GM18507 (cell line): ENCODE measurements around the gene EIF2D.

Source experiments
- DNase-seq: peaks from one replicate; pipeline ENCODE4 v3.0.0; 2011; ENCODE audit warnings: low read depth; ENCODE audit not compliant: insufficient read length; ENCODE audit errors: extremely low spot score
- FAIRE-seq: peaks from 2 replicates; lab custom pipeline; 2011; peaks lifted over from hg19 to GRCh38; lab: Jason Lieb, UNC

The EIF2D gene

DNA sequence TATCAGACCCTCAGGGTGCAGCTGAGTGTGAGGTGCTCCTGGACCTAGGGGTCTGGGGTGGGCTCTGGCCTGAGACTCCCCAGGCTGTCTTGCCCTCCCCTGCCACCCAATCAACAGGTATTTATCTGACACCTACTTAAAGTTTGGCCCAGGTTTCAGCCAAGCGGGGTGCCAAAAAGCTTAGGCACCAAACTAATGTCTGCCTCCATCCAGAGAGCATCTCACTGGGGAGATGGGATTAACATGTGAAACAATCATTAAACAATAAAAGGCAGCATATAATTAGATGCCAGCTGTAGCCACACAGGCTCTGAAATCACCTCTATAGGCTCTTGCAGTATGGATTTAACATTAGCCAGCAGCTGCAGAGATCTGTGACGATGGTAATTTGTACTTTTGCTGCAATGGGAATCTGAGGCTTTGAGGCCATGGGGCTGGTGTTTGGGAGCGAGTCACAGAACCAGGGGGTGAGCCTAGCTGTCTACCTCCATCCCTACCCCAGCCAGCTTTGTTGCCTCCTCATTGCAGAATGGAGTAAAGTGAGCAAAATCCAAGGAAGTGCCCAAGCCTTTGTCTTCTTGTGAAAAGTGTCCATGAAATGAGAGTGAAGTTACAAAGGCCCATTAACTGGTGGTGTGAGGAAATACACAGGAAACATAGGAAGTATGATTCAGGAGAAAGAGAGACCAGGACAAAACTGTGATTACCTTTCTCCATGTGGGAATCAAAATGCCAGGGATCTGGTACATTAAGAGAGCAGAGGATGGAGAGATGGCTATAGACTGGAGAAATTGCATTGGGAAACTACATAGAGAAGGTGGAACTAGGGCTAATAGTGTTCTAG lies 36.1 kb downstream of the EIF2D start:
- FAIRE-seq (no peak), DNase-seq (no peak)

DNA sequence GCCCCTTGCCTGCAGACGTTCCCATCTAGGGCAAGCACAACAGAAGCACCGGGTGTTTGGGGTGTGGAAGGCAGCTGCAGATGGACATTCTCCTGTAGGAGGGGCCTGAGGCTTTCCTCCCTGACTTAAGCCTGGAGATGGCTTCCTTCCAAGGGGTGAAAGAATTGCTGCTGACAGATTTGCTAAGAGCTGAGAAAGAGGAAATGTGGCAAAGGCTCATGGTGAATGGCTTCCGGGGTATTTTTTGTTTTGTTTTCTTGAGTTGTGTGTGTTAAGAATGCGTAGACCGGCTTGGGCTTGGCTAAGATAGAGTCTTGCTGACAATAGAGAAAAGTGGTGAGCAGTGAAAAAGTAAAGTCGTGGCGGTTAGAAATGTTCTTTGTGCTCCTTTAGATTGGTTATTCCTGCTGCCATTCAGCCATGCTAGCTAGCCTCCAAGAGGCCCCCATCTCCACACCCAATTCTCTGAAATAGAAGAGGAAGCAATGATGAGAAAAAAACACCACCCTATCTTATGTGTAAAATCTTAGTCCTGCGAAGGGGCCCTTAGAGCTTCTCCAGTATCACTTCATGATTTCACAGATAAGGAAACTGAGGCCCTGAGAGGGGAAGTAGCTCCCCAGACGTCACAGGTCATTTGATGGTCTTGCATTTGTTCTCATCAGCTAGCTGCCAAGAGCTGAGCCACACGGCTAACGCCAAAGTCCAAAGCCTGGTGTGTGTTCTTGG lies 36.9 kb downstream of the EIF2D start:
- DNase-seq, result no peak
- peak; percentile 74 for FAIRE-seq

DNA sequence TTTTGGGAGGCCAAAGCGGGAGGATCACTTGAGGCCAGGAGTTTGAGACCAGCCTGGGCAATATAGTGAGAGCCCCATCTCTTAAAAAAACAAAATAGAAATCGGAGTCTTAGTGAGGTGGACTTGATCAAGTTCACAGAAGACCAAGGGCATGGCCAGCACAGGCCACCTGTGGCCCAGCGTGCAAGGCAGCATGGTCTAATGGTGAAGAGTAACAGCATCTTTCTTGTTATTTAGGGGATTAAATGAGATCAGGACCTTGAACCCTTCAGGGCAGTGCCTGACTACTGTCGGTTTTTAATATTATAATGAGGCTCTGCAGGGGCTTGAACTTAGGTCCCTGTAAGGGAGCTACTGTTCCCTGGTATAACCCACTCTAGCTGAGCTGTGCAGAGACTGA lies 38.5 kb downstream of the EIF2D start:
- DNase-seq, result no peak
- FAIRE-seq, result no peak

DNA sequence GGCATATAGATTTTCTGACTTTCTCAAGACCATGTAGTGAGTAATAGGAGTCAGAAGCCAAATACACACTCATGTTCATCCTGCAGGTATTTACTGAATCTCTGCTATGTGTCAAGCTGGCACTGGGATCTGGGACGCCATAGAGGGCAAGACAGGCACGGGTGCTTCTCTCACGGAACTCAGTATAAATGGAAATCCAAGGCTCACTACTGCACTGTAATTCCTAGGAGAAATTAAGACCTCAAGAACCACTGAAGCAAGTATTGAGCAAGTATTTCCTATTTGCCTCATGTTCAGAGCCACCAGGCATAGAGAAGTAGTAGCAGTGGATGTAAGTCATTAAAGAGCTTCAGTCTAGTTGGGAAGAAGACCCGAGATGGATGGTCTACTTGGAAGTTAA lies 38.9 kb downstream of the EIF2D start:
- DNase-seq, result no peak
- FAIRE-seq, result no peak

DNA sequence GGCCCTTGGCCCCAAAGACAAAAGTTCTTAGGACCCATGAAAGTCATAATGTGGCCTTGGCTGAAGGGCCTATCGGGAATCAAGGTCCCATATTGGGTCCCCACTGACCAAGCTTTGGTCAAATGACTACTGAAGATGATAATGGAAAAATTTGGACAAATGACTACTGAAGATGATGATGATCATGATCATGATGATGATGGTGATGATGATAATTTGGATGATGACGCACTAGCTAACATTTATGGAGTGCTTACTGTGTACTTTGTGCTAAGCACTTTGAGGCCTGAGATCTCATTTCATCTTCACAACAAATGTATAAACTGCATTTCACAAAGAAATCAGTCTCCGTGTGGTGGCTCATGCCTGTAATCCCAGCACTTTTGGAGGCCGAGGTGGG lies 39.4 kb downstream of the EIF2D start:
- FAIRE-seq (no peak), DNase-seq (no peak)

DNA sequence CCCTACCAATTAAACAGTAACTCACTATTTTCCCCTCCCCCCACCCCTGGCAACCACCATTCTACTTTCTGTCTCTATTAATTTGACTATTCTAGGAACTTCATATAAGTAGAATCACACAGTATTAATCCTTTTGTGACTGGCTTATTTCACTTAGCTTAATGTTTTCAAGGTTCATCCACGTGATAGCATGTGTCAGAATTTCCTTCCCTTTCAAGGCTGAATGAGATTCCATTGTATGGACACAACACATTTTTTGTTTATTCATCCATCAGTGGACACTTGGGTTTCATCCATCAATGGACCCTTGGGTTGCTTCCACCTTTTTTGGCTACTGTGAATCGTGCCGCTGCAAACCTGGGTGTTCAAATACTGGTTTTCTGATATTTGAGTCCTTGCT lies 41.7 kb downstream of the EIF2D start:
- DNase-seq, result no peak

DNA sequence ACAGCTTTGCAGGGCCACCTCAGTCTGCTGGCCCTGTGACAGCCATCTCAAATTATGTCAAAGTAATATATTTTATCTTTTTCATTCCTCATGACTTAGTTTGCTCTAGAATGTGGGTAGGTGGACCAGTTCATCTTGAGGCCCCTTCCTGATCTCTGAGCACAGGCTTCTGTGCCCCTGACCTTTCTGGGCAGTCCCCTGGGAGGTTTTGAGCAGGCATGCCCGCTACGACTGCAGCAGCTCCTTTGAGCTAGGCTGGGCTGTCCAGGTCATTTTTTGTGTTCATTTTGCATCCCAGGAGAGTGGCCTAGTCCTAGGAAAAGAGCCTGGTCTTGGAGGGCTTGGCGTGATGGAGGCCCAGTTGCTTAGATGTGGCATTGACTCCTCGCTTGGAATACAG lies 42.7 kb downstream of the EIF2D start:
- DNase-seq, result no peak
- FAIRE-seq, result no peak

More for the DNA sequence above, 41.7 kb downstream of the EIF2D start:
- no peak for FAIRE-seq

DNA sequence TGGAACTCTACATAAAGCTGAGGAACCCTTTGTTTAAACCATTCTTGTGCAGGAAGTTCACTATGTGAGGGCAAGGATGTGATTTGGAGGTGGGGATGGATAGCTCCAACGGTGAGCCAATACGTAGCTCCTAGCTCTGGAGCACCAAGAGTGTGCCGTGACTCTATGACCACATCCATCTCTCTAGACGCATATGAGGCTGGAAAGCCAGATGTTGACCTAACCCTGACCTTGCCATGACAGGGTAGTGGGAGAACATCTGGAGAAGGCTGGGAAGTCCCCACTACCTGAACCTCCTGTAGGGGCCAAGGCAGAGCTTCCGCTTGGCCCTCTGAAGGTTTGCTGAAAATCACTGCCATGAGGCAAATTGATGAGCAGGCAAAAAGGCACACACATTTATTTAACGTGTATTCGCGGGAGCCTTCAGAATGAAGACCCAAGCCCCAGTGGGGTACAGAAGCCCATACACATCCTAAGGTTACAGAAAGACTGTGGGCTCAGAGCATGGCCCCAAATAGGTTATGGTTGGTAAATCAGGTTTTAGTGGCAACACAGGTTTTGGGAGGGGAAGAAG lies 43.4 kb downstream of the EIF2D start:
- DNase-seq, result no peak
- FAIRE-seq, result no peak

DNA sequence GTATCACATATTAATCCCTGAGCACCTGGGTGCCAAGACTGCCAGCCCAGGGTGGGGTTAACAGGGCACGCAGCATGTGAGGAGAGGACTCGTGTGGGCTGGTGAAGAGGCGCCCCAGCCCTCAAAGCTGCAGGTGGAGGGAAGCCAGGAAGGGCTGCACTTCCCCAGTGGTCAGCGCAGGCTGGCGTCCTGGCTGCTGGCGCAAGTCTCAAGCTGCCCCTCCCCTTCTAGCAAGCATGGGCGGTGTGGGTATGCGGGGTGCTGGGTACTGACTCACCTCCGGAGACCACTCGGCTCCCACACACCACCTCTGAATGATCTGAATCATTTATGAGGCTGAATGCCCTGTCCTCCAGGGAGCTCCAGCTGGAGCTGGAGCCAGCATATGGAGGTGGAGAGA lies 44.0 kb downstream of the EIF2D start:
- FAIRE-seq (no peak), DNase-seq (no peak)

DNA sequence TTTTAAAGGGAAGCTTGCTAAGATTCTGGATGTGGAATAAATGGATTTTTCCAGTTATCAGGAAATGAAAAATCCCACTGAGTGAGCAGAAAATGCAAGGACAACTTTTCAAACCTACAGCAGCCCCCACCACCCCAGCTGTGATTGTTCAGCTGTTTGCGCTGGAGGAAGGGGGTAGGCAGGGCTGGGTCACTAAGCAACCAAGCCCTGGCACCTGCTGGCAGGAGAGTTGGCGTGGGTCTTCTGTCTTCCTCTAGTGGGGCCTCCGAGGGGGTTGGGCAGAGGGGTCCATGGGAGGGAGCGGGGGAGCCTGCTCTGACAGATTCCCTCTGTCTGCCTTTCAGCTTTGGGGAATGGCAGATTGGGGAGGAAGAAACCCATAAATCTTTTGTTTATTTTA lies 45.3 kb downstream of the EIF2D start:
- FAIRE-seq, result no peak
- no peak for DNase-seq

DNA sequence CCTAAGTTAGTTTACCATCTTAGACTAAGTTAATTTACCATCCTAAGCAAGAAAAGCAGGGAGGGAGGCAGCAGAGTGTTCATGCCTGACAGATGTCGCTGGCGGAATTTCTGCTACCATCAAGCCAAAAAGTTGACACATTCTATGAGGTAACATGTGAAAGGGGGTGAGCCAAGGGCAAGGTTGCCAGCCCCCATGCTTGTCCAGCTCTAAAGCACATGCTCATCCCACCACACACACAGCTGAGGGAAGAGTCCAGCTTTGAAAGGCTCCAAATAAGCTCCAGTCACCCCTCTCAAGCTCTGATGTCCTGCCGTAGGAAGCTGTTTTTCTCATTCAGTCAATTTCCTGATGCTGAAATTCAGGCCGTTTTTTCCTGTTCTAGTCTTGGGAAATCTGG lies 46.3 kb downstream of the EIF2D start:
- FAIRE-seq (no peak), DNase-seq (no peak)

DNA sequence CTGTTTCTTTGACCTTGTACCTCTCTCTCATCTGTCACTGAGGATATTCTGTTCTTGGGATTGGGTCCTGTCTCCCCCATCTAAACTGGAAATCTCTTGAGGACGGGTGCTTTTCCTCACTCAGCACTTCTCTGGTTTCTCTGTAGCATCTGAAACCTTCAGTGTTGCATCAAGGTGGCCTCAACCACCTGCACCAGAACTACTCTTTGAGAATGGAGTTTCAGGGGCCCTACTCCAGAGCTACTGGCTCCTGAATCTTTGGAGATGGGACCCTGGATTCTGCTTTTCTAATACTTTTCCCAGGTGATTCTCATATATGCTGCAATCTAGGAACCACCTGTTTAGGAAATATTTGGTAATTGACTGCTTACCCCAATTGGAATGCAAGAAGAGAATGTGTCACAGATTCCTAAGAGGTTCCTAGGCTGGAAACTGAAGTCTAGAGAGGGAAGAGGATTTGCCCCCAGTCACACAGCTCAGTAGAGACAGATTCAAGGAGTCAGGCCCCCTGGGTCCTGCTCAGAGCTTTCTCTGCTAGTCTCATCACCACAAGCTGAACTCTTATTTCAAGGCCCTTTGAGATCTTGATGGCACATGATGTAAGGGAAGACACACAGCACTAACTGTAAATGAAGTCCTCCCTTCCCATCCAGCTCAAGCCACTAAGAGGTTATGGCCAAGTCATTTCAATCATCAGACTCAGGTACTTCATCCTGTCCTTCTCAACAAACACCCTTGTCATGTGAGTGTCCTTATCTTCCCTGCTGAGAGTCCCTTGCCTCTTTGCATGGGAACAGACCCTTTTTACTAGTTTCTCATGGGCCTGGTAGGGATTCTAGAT lies 48.7 kb downstream of the EIF2D start:
- DNase-seq, result no peak
- FAIRE-seq, result no peak

DNA sequence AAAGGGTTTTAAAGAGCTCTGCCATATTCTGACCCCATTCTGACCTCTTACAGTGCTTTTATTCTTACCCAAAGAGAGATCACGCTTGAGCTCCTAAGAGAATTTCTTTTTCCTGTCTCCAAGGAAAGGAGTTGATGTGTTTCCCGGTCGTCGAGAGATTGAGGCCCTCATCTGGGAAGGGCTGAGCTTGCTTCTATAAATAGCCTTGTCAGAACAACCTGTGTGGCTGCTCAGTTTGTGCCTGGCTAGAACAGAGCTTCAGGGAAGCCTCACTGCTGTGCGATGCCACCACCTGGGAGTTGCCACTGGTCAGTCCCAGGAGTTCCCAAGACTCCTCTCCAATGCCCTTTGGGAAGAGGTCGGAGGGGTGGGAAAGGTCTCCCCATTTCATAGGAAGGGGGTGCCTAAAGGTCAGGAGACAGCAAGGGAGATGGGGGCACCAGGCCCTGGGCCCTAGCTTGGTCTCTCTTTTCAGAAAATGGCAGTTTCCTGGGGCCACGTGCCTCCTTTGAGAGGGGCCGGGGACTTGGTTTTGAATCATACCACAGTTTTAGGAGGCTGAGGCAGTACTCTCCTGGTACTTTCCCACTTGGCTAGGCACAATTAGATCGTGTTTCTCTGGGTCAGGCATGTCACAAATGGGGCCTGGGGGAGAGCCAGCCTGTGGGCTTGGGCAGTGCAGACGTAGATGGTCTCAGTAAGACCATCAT lies 52.1 kb downstream of the EIF2D start:
- DNase-seq (no peak), FAIRE-seq (no peak)

DNA sequence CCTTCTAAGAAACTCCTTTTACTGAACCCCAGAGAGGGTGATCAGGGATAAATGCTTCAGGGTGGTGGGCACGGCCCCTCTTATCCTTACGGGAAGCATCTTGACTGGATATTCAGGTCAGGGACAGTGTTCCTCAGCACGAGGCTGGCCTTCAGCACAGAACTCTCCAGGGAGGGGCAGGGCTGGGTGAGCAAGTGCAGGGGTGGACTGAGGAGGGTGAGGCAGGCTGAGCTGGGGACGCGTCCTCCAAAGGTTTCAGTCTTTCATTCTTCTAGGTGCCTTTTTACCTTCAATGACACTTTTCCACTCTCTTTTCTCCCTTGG lies 52.6 kb downstream of the EIF2D start:
- no peak for FAIRE-seq

DNA sequence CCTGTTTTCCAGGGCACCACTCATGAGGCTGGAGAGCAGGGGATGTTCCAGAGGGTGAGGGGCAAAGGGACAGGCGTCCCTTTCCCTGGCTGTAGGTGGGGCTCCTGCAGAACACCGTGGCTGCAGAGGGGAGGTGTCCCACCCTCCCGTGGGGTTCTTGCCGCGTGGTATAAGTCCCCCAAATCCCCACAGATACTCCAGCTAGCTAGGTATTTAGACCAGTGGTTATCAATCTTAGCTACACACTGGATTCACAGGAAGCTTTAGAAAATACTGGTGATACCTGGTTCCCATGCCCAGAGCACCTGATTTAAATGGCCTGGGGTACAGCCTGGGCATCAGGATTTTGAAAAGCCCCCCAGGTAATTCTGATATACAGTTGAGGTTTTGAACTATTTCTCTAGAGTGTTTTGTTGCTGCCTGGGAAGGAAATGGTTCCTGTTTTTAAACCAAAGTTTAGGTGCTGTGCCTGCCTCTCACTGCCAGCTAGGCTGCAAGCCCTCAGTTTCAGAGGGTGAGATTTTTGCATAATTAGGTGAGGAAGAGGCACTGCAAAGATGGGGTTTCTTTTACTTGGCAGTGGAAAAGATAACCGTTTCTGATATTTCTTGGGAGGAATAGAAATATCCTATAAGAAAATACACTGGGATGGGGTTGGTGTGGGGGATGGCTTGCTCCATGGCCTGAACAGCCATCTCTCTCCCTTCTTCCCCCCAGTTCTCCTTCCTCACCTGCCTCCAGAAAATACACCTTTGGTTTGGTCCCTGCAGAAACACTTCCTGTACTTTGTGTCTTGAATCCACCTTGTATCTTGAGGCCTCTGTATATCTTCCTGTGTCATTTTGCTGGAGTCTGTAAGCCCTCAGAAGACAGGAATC lies 53.2 kb downstream of the EIF2D start:
- FAIRE-seq (peak; percentile 63), DNase-seq (no peak)

More for the DNA sequence above, 52.6 kb downstream of the EIF2D start:
- no peak for DNase-seq

DNA sequence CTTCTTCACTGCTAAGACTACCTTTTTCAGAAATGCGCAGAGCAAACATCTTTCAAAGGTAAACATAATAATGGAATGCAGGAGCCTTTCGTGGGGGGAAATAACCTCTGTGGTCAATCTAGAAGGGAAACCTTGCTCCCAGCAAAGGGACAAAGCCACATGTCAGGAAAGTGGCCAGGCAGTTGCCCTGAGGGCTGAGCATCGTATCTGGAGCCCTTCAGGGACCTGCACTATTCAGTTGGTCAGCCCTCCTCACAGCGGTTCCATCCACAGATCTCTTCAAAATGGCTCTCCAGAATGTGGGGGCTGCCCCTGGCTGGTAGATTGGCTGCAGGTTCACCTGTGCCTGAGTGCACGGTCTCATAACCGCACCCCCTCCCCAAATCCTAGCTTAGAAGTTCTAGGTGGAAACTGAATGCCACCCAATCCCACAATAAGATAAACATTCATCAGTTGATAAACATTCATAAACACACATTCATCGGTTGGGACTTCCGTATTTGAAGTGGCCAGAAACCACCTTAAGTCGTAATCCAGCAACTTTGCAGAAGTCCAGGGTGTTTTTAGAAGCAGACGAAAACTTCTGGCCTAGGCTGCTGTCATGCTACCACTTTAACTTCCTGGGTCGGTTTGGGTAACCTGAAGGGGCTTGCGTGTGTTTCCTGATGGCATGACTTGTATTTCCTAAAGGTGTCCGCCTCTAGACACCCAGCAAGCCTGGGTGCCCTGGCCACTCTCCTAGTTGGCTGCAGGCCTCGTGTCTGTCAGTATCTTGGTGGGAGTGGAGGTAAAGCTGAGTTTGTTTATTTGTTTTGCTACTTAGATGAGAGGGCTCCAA lies 54.4 kb downstream of the EIF2D start:
- no peak for DNase-seq
- FAIRE-seq, result peak; percentile 75

DNA sequence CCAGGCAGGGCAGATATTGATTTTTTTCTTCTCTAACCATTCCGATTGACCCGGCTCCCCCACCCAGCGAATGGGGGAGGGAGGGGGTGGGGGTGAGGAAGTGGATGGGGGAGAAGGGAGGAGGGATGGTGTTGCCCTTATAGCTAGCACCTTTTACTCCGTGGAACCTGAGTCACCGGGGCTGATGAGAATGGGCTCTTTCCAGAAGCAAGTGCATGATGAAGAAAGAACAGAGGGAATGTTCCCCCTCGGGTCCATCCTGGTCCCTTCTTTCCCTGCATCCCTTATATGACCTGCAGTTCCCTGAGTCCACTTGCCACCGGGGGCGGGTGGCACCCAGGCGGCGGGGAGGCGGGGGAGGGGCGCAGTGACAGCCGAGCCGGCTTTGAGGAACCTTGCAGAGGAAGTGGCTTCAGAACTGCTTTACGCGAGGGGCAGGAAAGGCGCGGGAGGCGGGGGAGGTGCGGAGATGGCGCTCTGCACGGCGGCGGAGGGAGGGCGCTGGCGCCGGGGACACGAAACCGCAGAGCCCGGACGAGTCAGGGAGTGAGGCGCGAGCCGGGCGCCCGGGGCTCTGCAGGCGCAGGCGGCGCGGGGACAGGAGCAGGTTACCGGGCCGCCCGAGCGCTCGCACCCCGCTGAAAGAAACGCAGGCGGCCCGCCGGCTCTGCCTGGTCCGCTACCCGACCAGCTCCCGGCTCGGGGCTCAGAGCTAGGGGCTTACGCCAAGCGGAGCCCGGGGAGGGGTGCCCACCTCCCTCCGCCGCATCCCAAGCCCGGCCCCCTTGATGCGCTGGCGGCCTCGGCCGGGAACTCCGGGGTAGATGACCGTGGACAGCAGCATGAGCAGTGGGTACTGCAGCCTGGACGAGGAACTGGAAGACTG lies 55.3 kb downstream of the EIF2D start:
- peak; percentile 65 for DNase-seq
- FAIRE-seq, result peak; percentile 82
